Activated CD4-positive, alpha-beta T cell treated with anti-CD3 and anti-CD28 coated beads for 1 hour (primary cell): ENCODE results near the gene MS4A13.
"Not testable (repeated sequence)": the region's sequence is repeated elsewhere in the genome, so short reads cannot be mapped to it uniquely, and the experiment has no call there.

ENCODE experiments used
- DNase-seq: peaks from one replicate; pipeline ENCODE4 v3.0.0-alpha.2; 2020

Gene MS4A13, protein sequence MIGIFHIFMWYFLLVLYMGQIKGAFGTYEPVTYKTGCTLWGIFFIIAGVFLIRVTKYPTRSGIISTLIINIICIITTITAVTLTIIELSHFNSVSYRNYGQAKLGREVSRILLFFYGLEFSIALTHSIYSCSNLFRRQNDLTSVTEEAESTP

DNA sequence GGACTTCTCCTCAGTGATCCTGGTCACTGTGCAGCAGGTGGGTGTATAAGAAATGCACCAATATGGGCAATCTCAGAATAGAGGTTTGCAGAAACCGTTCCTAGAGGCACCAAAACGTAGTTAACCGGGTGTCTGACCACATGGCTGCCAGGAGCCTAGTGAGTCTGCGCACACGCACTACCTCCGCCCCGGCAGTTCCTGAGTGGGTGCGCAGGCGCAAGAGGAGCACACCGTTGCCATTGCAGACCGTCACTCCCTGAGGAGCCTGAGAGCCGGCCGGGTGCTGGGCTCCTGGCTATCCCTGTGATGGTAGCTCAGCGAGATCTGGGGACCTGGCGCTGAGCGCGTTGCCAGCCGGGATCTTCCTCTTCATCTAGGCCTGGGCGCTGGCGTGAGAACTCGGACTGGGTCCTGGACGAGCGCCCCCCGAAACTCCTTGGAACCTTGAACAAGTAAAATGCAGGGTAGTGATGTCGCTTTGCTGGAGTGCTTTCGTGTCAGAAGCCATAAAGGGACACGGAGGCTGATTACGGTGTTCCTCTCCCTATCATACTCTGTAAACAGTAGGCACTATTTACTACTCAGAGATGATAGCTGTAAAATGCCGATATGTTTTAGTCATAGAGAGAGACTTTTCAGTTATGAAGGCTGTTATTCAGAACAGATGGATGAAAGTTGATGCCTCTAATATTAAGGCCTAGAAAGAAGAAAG, at the start of gene MS4A13:
MS4A13 (plus strand) TSS at position 249 of the 712 bp plus-strand sequence. CDS start 2,692 bp downstream, outside the sequence.
- DNase-seq = no peak

DNA sequence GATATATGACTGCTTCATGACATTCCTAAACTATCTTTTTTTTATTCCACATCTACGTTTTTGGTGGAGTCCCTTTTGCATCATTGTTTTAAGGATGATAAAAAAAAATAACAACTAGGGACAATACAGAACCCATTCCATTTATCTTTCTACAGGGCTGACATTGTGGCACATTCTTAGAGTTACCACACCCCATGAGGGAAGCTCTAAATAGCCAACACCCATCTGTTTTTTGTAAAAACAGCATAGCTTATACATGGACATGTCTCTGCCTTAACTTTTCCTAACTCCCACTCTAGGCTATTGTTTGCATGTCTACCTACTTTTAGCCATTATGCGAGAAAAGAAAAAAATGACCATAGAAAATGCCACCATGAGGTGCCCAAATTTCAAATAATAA, 46.4 kb upstream of the MS4A13 start:
- no peak for DNase-seq

DNA sequence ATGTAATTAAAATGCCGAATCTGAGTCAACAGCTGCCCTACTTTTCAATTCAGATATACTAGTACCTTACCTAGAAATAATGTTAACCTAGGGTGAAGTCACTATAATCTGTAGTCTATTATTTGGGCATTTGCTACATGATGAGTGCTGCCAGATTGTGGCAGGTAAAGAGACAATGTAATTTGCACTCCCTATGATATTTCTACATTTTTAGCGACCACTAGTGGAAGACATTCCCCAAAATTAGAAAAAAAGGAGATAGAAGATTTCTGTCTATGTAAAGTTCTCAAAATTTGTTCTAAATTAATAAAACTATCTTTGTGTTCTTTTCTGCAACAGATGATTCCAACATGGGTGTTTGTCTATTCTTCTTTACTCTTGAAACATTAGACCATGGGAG, 45.5 kb upstream of the MS4A13 start:
- no peak for DNase-seq

DNA sequence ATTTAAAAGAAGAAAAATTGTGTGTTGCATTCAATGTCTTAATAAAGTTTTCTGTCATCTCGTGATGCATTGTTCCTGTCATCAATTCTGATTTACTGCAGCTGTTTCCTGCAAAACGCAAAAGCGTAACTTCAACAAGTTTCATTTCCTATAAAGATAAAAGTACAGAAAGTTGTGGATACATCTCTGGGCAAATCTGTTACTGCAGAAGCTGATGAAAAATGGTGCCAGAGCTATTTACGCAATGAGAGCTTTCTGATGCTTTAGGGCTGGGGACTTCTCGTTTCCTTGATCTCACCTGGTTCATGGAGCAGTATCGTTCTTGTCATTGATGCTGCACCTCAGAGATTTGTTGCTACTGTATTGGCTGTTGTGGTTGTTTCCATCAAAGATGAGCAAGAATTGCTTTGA, 38.2 kb upstream of the MS4A13 start:
- no peak for DNase-seq

DNA sequence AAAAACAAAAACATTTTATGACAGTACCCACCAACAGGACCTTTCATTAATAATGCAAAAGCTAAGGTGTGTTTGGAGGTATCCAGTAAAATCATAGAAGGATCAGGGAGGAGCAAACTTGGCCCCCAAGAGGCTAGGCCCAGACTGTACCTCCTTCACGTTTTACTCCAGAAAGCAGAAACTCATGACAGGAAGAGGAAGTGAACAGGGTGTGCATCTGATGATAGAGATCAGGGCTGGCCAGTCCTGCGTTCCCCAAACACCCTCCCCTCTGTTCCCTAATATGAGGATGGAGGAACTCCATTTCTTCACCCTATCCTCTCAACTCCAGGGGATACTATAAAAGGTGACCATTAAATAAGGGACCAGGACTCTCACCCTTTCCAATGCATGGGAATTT, 32.8 kb upstream of the MS4A13 start:
- no peak for DNase-seq

DNA sequence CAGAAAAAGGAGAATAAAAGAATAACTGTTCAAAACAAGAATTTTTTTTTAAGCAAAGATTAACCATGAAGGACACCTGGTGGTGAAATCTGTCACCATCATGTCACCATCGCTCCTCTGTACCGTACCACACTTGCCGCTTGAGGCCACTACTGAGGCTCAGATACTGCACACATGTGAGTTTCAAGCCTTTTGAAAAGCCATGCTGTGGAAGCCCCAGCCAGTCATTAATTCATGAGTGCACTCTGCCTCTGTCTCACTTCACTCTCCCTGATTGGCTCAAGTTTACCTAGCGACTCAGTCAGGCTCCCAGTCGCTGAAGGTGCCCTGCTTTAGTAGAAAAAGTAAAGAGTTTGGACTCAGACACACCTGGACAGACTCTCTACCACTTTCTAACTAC, 29.2 kb upstream of the MS4A13 start:
- DNase-seq = no peak

DNA sequence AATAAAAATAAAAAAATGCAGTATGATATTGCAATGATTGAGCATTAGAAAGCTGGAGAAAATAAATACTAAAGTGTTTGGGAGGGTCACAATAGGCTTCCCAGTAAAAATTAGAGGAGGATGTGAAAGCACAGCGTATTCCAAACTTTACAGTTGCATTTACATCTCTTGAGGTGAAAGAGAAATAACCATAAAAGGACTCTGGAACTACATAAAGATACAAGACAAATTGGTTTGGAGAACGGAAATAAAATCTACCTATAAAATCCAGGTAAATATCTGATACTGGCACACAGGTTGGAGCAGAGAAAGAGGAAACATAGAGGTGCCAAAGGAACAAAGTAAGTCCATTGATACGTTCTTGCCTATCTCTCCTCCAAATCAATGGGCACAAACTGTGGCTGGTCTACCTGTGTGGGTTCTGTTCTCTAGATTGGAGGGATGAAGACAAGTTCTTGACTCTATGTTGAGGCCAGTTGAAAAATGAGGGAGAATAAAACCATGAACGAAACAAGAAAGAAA, 22.6 kb upstream of the MS4A13 start, which contains the start of gene MS4A12:
MS4A12 (plus strand) TSS at position 291 of the 522 bp plus-strand sequence. CDS start 4,541 bp downstream, outside the sequence.
- no peak for DNase-seq

DNA sequence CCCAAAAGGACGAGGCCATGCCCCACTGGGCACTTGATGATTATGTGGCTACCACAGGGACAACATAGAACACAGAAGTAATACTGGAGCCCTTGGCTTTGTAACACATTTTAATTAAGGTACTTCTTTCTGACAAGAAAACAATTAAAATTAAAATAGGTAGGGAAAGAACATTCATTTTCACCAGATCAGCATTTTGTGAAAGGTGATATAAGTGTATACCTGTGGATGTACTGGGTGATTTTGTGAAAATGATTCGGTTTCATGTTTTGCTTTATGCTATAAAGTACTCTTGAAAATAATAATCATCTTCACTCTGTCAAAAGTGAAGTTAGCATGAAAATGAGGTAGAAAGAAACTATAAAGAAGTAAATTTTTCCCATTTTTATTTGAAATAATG, 21.7 kb upstream of the MS4A13 start:
- no peak for DNase-seq

DNA sequence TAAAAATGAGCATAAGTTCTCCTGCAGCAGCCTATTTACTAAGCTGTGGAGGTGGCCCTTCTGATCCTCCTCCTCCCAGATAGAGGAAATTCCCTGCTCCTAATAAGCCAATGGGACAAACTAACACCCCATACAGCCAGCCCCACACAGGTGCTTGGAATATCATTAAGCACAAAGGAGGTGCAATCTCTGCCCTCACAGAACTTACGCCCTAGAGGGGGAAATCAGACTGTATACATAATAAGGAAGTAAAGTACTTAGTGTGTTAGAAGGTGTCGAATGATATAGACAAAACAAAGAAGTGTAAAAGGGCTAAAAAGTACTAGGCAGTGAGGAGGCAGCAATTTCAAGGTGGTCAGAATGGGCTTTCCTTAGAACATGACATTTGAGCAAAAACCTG, 16.8 kb upstream of the MS4A13 start:
- DNase-seq = no peak

DNA sequence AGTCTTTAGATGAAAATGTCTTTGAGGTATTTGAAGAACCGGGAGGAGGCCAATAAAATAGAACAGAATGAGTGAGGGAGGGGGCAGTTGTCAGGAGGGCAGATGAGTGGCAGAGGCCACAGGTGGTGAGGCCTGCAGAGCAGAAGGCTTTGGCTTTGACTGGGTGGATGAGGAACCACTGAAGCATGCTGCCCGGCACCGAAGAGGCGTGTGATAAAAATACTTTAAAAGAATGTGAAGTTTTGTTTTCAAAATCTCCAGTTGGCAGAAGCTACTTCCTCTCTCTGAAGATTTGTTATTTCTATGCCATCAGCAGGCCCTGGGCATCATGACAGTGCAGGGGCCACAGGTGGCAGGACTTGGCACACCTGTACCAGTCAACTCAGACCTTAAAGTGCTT, 16.3 kb upstream of the MS4A13 start:
- no peak for DNase-seq

DNA sequence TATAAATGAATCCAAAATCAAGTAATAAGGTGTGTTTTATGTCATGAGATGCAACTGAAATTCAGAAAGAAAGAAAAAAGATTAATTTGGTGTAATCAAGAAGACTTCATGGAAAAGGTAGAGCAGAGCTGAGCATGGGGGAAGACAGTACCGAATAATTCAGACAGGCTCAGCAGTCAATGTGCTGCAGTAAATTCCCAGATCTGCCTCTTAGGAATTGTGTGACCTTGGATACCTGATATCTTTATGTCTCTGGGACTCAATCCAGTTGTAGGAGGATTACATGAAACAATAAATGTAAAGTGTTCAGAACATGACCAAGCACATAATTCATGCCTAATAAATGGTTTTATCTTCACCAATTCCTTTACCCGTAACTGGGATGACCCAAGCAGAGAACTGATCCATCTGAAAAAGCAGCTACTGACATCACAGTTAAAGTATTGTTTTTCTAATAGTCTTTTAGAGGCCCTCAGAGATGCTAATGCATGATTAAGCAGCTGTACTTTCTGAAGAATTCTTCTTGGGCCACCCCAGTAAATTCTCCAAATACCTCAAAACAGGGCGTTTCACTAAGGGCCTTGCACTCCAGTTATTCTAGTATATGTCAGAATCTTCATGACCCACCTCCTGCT, 14.8 kb upstream of the MS4A13 start:
- DNase-seq = no peak

DNA sequence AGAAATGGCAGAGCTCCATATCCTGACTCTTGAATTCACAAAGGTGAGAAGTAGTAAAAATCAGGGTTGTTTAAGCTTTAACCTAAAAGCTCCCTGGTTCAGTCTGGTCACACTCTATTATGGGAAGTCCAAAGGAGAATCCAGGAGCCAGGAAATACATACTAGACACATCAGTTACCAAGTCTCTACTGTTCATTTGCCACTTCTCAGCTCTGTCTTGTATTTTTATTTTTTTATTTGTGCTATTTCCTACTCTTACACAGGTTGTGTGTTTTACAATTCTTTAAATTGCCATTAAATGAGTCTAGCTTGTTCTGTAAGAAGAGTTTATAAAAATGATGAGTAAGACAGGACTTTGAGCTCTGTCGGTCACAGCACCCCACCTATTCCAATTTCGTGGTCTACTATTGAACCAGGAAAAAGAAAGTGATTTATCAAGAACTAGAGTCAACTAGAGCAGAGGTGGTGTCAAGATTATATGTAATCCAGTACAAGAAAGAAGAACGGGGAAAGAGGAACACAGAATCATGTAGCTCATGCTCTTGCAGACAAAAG, 12.9 kb upstream of the MS4A13 start:
- no peak for DNase-seq

DNA sequence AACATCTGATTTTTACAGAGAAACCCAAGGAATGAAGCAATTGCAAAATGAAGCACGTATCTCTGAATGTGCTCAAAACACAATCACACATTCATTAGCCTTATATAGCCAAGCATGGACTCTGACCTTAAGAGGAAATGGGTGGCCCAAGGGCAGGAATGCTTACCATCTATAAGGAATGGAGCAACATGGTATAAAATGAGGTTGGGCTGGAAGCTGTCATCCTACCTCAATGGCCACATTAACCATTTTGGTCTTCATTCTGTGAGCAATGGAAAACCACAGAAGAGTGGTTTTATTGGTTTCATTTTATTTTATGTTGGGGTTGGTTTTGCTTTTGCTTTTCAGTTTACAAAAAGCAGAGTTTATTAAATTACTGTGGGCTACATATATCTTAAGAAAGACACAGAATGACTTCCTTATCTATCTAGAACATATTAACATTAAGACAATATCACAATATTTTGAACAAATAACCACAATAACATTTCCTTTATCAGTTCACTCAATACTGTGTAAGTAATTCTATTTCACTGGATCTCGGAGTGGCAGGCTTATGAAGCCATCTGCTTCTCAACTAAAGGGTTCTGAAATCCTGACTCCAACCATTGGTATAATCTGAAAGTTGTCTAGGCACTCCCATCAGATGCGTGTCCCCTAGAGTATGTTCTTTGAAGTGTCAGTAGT, 10.8 kb upstream of the MS4A13 start:
- DNase-seq = no peak

DNA sequence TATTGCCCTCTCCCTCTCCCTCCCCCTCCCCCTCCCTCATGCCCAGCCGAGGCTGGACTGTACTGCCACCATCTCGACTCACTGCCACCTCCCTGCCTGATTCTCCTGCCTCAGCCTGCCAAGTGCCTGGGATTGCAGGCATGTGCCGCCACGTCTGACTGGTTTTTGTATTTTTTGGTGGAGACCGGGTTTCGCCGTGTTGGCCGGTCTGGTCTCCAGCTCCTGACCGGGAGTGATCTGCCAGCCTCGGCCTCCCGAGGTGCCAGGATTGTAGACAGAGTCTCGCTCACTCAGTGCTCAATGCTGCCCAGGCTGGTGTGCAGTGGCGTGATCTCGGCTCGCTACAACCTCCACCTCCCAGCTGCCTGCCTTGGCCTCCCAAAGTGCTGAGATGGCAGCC, 5.6 kb upstream of the MS4A13 start:
- DNase-seq = not testable (repeated sequence)

DNA sequence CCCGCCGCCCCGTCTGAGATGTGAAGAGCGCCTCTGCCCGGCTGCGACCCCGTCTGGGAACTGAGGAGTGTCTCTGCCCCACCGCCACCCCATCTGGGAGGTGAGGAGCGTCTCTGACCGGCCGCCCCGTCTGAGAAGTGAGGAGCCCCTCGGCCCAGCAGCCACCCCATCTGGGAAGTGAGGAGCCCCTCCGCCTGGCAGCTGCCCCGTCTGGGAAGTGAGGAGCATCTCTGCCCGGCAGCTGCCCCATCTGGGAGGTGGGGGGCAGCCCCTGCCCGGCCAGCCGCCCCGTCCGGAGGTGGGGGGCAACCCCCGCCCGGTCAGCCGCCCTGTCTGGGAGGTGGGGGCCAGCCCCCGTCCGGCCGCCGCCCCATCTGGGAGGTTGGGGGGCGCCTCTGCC, 5.0 kb upstream of the MS4A13 start:
- not testable (repeated sequence) for DNase-seq

DNA sequence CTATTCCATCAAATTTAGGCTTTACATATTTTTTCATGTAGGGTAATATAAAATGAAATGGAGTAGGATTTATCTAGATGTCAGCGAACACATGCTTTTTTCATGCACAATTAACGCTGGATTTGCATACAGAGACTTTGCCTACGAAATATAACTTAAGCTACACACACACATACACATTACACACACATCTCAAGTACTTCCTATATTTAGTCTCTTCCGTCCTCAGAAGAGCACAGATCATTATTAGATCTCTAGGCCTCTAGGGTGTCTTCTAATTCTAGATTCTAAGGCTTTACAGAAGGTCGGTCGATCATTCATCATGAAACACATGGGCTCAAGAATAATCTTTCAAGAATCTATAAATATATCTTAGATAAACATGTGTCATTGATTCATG, 3.8 kb upstream of the MS4A13 start:
- DNase-seq = no peak

DNA sequence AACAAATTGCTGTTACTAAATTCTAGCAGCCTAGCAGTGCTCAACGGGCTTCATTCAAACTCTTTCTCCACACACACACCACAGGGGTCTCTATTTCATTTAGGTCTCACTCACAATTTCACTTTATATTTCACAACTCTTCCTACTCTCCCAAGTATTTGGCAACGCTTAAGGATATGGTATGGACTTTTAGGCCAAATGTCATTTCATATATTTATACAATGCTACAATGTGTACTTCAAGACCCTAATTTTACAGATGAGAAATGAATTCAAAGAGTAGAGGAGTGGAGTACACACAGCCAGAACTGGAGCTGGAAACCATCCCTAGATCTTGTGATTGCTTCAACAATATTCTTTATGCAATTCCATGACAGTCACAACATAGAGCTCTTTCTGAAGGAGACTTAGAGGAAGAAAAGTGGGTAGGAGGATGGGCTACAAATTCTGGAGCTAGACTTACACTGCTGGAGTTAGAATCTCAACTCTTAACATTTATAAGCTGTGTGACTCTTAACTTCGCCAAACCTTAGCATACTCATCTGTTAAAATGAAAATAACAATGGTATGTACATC, 2.5 kb upstream of the MS4A13 start:
- DNase-seq = no peak

DNA sequence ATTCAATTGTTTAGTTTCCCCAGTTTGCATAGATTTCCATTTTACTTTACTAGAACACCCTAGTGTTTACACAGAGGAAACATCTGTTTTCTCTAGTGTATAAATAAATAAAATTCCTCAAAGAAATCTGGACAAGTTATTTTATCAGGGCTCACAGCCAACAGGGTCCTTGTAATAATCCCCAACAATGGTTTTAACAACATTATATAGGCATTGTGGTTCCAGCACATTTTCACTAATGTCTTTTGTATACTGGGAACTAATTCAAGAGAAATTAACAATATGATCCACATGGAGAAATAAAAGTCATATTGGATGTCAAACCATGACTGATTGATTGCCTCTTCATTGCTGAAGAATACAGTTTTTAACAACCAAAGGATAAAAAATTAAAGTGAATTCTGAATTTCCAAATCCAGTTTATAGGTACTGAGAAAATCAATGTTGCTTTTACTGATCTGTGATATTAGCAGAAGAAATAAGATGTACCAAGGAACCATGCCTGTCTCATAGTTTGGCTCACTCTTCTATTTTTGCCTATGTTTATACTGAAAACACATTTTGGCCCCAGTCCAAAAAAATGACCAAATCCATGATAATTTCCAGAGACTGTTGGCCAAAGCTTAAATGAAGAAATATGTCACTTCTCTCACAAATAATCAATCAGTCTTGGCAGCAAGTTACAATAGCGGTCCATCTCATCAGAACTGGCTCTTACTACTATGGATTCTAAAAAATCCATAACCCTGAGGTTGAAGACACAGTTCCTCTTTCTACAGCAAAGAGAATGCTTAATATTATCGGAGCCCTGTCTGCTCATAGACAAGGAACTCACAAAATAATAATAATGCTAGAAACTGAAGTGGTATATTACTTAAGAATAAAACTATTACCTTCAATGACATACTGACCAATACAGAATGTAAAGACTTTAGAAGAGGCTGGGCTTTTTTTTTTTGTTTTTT, 1.4 kb upstream of the MS4A13 start:
- DNase-seq = no peak

DNA sequence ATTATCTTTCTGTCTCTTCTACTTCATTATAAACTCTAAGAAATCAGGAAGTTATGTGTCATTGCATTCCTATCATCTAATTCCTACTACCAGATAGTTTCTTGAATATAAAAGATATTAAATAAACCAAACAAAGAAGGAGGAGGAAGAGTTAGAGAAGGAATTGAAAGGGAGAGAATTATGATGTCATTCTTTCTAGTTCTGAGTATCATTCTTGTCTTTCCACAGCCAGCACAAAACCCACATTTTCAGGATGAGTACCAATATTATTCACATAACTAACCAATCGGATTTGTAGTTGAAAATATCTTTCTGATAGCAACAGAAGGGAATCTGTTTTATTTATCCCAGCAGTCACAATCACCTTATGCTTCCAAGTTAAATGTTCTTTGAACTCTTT, 13.3 kb downstream of the MS4A13 start:
- DNase-seq = no peak

DNA sequence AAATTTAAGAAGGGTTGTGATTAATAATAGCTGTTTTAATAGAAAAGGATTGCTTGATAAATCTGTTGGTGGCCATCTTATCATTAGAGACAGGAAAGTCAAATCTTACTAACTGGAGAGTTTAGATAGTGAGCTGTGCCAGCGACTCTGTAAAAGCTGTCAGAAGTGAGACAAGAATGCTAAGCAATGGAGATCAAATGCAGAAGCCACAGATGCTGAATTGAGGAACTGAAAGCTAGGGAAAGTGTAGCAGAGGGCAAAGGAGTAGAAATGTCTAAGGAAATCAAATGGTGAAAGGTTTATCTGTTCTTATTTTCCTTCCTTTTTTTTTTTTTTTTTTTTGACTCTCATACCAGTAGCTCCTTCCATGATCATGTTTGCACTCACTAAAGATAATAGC, 13.7 kb downstream of the MS4A13 start:
- DNase-seq = no peak

DNA sequence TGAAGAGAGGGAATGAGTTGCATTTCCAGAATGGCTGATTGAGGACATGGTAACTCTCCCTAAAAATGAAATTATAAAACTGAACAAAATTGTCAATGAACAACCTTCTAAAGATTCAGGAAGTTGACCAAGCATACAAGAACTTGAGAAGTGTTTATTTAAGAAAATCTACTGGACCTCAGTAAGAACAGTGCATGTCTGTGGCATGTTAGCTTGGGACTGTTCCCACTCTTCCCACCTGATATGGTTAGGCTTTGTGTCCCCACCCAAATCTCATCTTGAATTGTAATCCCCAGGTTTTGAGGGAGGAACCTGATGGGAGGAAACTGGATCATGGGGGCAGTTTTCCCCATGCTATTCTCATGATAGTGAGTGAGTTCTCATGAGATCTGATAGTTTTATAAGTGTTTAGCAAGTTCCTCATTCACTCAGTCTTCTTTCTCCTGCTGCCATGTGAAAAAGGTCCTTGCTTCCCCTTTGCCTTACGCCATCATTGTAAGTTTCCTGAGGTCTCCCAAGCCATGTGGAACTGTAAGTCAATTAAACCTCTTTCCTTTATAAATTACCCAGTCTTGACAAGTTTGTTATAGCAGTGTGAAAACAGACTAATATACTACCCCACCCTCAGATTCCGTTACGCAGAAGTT, 15.4 kb downstream of the MS4A13 start:
- no peak for DNase-seq
